GM19193 (cell line): ENCODE data around the gene CCDC110.

ENCODE experiments used
- POLR2A ChIP-seq: IDR thresholded peaks from 4 replicates; pipeline ENCODE4 v1.6.1; 2011; ENCODE audit not compliant: insufficient read depth, insufficient read length; ENCODE audit errors: extremely low read depth

CCDC110 gene

DNA sequence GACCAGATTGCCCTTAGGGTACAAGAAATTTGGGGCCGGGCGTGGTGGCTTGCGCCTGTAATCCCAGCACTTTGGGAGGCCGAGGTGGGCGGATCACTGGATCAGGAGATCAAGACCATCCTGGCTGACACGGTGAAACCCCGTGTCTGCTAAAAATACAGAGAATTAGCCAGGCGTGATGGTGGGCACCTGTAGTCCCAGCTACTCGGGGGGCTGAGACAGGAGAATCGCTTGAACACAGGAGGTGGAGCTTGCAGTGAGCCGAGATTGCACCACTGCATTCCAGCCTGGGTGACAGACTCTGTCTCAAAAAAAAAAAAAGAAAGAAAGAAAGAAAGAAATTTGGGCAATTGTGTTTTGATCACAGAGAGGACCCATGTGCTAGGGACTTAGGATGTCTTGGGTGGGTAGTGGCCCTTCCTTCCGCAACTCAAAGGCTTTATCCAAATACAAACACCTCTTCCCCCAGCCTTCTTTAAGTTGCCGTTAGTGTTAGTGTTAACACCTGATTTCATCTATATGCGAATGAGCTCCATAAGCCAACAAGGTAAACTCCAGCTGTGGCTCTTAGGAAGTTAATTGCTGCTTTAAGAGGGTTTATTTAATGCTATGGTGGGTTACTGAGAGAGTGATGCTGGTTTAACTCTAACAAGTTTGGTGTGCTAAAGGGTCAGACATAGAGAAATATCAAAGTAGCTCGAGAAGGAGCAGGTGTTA, 8.6 kb upstream of the CCDC110 start:
- TF ChIP-seq POLR2A, result no peak

DNA sequence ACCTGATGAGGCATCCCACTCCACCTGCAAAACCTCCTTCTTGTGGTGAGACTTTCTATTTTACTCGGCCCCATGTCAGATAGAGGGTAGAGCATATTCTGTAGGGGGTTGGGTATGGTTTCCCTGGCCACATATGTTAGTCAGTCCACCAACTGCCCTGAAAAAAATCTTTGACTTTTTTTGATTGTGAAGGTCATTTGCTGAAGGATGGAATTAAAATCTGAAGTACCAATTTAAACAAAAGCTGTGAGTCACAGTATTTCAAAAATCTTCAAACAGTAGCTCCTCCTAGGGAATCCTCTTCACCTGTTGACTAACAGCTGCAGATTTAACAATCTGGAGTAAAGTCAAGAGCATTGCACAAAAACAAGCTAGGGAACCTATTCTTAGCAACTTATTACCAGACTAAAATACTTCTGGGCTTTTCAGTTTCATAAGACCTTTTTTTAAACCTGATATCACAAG, 8.0 kb upstream of the CCDC110 start:
- TF ChIP-seq POLR2A, result no peak

DNA sequence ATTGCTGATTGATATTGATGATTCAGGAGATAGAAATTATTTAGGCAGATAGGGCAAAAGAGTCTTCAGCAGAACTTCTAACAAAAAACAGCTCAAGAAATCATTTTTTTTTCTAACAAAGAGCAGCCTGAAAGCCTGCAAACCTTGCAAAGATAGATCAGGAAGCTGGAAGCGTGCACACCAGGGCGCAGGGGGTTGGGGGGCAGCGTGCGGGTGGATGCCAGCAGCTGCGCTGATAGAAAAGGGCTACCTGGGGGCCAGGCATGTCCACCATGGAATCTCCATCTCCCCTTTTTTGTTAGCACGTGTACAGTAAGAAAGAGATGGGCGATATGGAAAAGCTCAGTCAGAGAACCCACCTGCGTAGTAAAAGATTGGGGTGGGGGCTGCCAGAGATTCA, 1.7 kb upstream of the CCDC110 start:
- no peak for TF ChIP-seq POLR2A

DNA sequence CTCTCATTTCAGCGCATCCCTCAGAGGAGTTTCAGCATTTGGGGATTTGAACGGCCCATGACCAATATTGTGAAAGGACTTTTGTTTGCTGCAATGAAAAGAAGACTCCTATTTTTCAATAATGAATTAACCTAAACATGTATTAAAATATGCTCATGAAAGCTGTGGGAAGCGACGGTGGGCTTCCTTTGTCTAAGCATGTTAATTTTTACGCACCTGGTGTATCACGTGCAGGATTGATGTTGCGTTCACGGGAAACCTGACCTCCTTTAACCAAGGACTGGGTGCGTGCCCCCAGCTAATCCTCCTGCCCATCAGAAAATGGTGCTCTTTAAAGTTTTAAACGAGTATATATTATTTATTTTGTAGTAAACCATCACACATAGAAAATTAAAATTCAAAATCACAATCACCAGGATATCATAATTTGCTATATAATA, 590 bp upstream of the CCDC110 start:
- TF ChIP-seq POLR2A, result no peak

DNA sequence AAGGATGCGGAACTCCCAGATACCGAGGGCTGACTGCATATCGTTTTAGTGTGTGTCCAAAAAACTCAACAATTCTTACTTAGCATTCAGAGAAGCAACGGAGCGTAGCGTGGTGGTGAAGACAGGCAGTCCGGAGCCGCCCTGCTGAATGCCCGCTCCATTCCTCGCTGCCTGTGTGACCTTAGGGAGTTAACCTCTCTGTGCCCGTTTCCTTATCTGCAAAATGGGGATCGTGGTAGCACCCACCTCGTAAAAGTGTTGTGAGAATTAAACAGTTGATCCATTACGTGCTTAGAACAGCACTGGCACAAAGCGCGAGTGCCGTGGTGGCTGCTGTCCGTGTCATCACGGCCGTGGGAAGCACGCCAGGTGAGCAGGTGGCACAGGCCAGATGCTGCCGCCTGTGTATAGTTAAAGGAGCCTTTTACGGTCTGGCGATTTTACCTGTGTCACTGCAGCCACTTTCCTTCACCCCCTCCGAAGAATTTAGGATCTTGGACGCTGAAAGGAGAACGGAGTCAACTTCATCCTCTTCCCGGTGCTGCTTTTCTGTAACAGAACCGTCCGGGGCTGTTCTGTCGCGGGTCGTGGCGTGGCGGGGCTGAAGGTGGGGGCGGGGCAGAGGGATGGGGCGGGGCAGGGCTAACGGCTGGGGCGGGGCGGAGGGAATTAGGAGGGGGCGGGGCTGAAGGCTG, 885 bp downstream of the CCDC110 start:
- TF ChIP-seq POLR2A, result no peak

DNA sequence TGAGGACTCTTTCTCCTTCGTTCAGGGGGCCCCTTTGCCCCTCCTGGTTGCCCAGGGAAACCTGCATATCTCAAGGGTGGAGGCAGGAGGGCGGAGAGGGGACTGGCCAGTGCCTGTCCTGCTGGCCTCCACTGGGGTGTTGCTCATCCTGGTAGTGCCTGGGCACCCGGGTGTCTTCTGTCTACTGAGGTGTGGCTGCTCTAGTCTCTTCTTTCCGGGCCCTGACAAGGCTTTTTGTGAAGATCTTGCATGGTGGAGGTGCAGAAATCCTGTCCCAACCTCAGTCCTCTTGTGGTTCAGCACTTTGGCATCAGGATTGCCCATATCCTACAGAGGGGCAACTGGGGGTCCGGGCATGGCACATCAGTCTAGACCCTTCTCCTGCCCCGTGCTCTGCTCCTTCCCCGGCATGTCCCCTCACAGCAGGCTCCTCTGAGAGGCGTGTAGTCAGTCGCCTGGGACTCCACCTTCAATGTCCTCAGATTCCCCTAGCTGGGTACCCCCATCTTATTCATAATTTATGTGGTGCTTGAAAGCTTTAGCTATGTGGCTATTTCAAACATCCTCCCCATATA, 1.9 kb downstream of the CCDC110 start:
- no peak for TF ChIP-seq POLR2A

DNA sequence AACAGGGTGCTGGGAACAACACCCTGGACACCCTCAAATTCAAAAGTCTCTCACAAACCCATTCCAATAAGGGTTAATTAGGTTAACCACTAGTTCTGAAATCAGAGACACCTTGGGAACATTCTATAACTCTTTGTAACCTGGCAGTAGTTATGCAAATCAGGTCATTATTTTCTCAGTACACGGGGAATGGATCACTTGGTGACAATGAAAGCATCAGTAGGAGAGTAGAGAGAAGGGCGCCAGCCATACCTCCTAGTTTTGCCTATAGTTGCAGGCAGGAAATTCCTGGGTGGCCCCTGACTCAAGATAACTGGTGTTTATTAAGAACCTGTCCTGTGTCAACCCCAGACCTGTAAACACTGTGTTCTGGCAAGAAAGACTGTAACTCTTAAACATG, 2.5 kb downstream of the CCDC110 start:
- TF ChIP-seq POLR2A, result no peak

DNA sequence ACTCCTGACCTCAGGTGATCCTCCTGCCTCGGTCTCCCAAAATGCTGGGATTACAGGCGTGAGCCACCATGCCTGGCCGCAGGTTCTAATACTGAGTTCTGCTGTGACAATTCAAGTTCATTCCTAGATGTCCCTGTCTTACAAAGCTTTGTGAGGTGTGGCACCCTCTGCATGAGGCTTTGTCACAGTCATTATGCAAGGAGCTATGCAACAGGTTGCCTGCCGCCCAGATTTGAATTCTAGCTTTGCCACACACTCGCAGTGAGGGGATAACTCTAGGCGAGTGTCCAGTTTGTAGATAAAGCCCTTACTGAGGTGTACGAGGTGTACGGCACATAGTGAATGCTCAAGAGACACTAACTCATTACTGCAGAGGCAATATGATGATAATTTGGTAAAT, 3.5 kb downstream of the CCDC110 start:
- TF ChIP-seq POLR2A, result no peak

DNA sequence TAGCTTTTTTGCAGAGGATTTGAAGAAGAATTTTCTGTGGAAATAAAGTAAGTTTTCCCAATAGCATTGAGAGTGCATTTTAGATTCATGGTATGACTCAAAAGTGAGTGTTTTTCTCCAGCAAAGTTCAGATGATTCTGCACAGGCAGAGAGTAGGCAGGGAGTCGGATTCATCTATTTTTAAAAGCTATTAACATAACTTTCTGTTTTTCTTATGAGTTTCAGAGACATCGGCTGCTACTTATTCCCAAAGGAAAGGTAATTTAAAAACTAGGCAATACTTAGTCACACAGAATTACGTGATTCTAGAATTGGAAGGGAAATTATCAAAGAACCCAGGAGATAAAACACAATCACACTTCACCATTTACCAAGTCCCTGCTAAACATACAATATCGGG, 4.4 kb downstream of the CCDC110 start:
- TF ChIP-seq POLR2A, result no peak

DNA sequence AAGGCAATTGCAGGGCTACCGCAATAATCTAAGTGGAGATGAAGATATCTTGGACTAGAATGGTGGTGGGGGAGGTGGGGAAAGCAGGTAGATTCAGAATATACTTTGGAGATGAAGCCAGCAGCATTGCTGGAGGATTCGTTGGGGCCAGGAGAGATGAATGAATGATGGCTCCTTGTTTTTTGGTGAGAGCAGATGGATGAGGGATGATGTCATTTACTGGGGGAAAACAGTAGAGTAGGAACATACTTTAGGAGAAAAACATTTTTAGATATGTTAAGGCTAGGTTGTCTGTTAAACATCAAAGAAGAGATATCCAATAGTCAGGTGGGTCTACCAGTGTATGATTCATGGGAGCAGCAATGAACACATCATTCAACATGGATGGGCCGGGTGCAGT, 5.8 kb downstream of the CCDC110 start:
- no peak for TF ChIP-seq POLR2A

DNA sequence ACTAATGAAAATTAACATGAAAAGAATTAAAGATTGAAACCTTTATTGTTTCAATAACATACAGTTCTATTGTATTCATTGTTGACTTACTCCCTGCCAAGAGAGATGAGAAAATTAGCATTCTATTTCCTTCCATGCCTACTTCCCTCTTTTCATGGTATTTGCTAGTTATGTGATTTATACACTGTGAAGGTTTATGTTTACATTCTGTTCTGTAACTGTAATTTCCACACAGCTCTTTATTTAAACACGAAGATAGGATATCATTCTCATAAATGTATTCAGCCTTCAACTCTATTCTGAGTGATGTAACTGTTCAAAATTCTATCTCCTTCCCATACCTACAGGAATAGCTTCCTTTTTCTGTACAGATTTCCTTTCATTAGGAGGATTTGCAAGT, 6.6 kb downstream of the CCDC110 start:
- TF ChIP-seq POLR2A, result no peak

DNA sequence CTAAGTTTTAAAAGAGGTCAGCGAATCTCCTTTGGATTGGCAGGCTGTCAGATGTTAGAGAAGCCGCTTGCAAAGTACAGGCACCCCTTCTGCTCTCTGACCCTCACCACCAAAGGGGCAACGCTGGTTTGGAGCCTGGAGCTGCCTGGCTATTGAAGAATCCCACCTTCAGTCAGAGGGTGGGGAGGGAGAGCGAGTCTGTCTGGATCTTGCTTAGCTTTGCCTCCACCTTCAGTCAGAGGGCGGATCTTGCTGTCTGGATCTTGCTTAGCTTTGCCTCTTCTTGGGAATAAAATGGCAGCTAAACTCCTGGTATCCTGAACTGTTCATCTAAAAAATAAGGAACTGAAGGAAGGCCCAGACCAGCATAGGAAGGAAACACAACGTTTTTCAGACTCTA, 7.3 kb downstream of the CCDC110 start:
- no peak for TF ChIP-seq POLR2A

DNA sequence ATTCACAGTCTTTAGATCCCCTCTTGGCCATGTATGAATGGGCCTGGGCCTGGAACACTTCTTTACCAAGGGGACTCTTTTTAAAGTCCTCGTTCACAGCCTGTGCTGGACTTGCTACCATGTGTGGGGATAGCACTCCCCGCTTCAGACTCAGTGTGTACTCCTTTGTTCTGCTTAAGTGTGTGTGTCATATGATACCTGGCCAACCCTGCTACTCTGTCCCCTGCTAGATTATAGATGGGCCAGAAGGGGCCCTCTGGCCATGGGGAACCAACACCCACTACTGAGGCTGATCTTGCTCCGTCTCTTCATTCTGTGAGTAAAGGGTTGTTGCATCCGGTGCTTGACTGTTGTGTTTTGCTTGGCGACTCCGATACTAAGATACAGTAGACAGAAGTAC, 8.0 kb downstream of the CCDC110 start:
- no peak for TF ChIP-seq POLR2A

DNA sequence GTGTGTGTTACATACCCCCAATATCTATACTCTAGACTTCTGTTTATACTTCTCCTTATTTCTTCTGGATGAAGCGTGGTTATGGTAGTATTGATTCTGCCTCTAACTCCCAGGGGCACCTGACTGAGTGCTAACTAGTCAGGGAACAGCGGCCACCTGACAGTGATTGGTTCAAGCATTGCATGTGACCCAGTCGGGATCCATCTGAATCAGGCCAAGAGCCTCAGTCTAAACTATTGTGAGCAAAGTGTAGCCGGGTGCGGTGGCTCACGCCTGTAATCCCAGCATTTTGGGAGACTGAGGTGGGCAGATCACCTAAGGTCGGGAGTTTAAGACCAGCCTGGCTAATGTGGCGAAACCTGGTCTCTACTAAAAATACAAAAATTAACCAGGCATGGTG, 10.0 kb downstream of the CCDC110 start:
- no peak for TF ChIP-seq POLR2A

DNA sequence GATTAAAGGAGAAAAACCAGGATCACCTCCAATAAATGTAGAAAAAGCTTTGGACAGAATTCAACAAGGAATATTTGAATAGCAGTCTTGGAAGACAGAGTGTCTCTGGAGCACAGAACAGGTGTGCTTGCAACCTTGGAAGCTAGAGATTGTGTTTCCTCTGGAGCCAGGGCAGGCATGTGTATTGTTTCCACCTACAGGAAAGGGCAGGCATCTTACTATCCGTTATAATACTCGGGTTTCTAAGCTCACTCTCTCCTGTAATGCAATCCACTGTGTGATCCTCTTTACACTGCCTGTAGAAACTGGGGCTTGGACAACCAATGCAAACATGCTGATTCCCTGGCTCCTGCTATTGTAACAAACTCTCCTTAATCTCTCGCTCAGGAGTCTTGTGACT, 14.4 kb downstream of the CCDC110 start:
- TF ChIP-seq POLR2A, result no peak

DNA sequence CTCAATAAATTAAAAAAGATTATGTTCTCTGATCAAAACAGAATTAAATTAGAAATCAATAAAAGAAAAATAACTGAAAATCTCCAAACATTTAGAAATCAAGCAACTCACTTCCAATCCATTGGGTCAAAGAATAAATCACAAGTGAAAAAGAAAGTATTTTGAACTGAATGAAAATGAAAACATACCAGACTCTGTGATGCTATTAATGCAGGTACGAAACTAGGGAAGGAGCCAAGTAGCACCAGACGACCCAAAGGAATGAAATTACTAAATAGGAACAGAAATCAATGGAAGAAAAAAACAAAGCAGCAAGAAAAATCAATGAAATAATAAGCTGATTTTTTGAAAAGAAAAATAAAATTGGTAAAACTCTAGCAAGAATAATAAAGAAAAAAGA, 15.4 kb downstream of the CCDC110 start:
- no peak for TF ChIP-seq POLR2A
